ENCODE data around the gene TDRD12. TPM values are rescaled to one million over a fixed set of nuclear protein-coding genes. Genes with fewer than 3 reads are reported as not detected.

TDRD12 gene
- total RNA-seq, 3 donors from 2014 or later (not counting 1 experiment from before 2014, with no cell fraction given), result 0.13 to 0.45 TPM; not detected in 1

- Mint-ChIP-seq H3K36me3 (no peaks in the 10 kb centered on the region), H3K4me3 (no peak overlapping the region), H3K27me3 (ENCODE audit: low read depth in 2 of 2) (no peaks in the 10 kb centered on the region), H3K4me1 (no peaks in the 10 kb centered on the region), H3K9me3 (no peaks in the 10 kb centered on the region), H3K27ac (no peak overlapping the region)
- Histone ChIP-seq H3K27ac (ENCODE audit: low read length) (no peak overlapping the region), H3K27me3 (ENCODE audit: control insufficient read depth, insufficient read depth, low read length) (no peaks in the 10 kb centered on the region), H3K9me3 (ENCODE audit: control insufficient read depth, insufficient read depth, low read length) (no peaks in the 10 kb centered on the region), H3K4me3 (ENCODE audit: low read length) (no peak overlapping the region), H3K4me1 (ENCODE audit: control insufficient read depth, insufficient read depth, low read length) (no peaks in the 10 kb centered on the region), H3K36me3 (ENCODE audit: control insufficient read depth, insufficient read depth, low read length) (no peaks in the 10 kb centered on the region)
- TF ChIP-seq CTCF (IDR thresholded peaks at IDR 0.05), result no peak
- ATAC-seq, result no peak
- DNase-seq, result no peak
- WGBS (ENCODE audit: insufficient coverage), result 85% methylated on average over 12 of the region's 12 CpGs
- intact Hi-C loops (cut with micrococcal nuclease), result no loop called here
Measured at GRCh38 chr19:32870981-32871451, 151.4 kb downstream of the TDRD12 start.

GRCh38 chr19:32872391-32872790 is 152.8 kb downstream of the TDRD12 start:
- intact Hi-C loops (cut with micrococcal nuclease), result no loop called here
- Histone ChIP-seq H3K9me3 (ENCODE audit: control insufficient read depth, insufficient read depth, low read length) (no peaks in the 10 kb centered on the region), H3K4me3 (ENCODE audit: low read length) (no peak overlapping the region), H3K27me3 (ENCODE audit: control insufficient read depth, insufficient read depth, low read length) (no peaks in the 10 kb centered on the region), H3K4me1 (ENCODE audit: control insufficient read depth, insufficient read depth, low read length) (no peaks in the 10 kb centered on the region), H3K36me3 (ENCODE audit: control insufficient read depth, insufficient read depth, low read length) (no peaks in the 10 kb centered on the region), H3K27ac (ENCODE audit: low read length) (no peak overlapping the region)
- Mint-ChIP-seq H3K9me3 (no peaks in the 10 kb centered on the region), H3K27me3 (ENCODE audit: low read depth in 2 of 2) (no peaks in the 10 kb centered on the region), H3K36me3 (no peaks in the 10 kb centered on the region), H3K4me1 (peaks cover 0 to 4% of the 10 kb centered on the region in 2 donors), H3K4me3 (no peak overlapping the region), H3K27ac (no peak overlapping the region)
- no peak for DNase-seq
- no peak for ATAC-seq
- TF ChIP-seq CTCF (IDR thresholded peaks at IDR 0.05), result no peak
- WGBS (ENCODE audit: insufficient coverage), result 87% methylated on average over 3 of the region's 3 CpGs

- Histone ChIP-seq H3K4me1 (ENCODE audit: control insufficient read depth, insufficient read depth, low read length) (no peaks in the 10 kb centered on the region), H3K36me3 (ENCODE audit: control insufficient read depth, insufficient read depth, low read length) (no peaks in the 10 kb centered on the region), H3K27me3 (ENCODE audit: control insufficient read depth, insufficient read depth, low read length) (no peaks in the 10 kb centered on the region), H3K4me3 (ENCODE audit: low read length) (no peak overlapping the region), H3K27ac (ENCODE audit: low read length) (no peak overlapping the region), H3K9me3 (ENCODE audit: control insufficient read depth, insufficient read depth, low read length) (no peaks in the 10 kb centered on the region)
- Mint-ChIP-seq H3K36me3 (no peaks in the 10 kb centered on the region), H3K4me1 (peaks cover 0 to 4% of the 10 kb centered on the region in 2 donors), H3K4me3 (no peak overlapping the region), H3K27me3 (ENCODE audit: low read depth in 2 of 2) (no peaks in the 10 kb centered on the region), H3K9me3 (no peaks in the 10 kb centered on the region), H3K27ac (no peak overlapping the region)
- ATAC-seq, result no peak
- TF ChIP-seq CTCF (IDR thresholded peaks at IDR 0.05), result no peak
- DNase-seq, result no peak
- WGBS (ENCODE audit: insufficient coverage), result 74% methylated on average over 16 of the region's 18 CpGs
- intact Hi-C loops (cut with micrococcal nuclease), result no loop called here
Measured at GRCh38 chr19:32873247-32873959, 153.8 kb downstream of the TDRD12 start.

- Histone ChIP-seq H3K4me1 (ENCODE audit: control insufficient read depth, insufficient read depth, low read length) (no peaks in the 10 kb centered on the region), H3K27ac (ENCODE audit: low read length) (no peak overlapping the region), H3K4me3 (ENCODE audit: low read length) (no peak overlapping the region), H3K9me3 (ENCODE audit: control insufficient read depth, insufficient read depth, low read length) (no peaks in the 10 kb centered on the region), H3K36me3 (ENCODE audit: control insufficient read depth, insufficient read depth, low read length) (peaks cover 3% of the 10 kb centered on the region), H3K27me3 (ENCODE audit: control insufficient read depth, insufficient read depth, low read length) (no peaks in the 10 kb centered on the region)
- H3K4me3 Mint-ChIP-seq, result no peak overlapping the region
- TF ChIP-seq CTCF (IDR thresholded peaks at IDR 0.05), result no peak
- intact Hi-C loops (cut with micrococcal nuclease), result no loop called here
- no peak overlapping the region for H3K27ac Mint-ChIP-seq
- H3K4me1 Mint-ChIP-seq, result peaks cover 0 to 4% of the 10 kb centered on the region in 2 donors
- no peaks in the 10 kb centered on the region for H3K27me3 Mint-ChIP-seq (ENCODE audit: low read depth in 2 of 2)
- DNase-seq (no peak), ATAC-seq (no peak)
- 82% methylated on average over 9 of the region's 9 CpGs for WGBS (ENCODE audit: insufficient coverage)
- H3K9me3 Mint-ChIP-seq, result no peaks in the 10 kb centered on the region
- H3K36me3 Mint-ChIP-seq, result no peaks in the 10 kb centered on the region
Measured at GRCh38 chr19:32874605-32875004, 155.0 kb downstream of the TDRD12 start.
